Progenitor cell of endocrine pancreas (in vitro differentiated cells): ENCODE results near the gene PDE1A. TPM values are rescaled to one million over a fixed set of nuclear protein-coding genes. Genes with fewer than 3 reads are reported as not detected.

ENCODE experiments used
- DNase-seq: peaks from one replicate; pipeline ENCODE4 v3.0.0; 2021; ENCODE audit warnings: low spot score; ENCODE audit not compliant: unreplicated experiment
- H3K27ac Mint-ChIP-seq: 2 replicates; pipeline ENCODE4 v1.8.0; 2021; ENCODE audit warnings: mild to moderate bottlenecking, moderate library complexity, mixed read lengths
- H3K27me3 Mint-ChIP-seq: 2 replicates; pipeline ENCODE4 v1.8.0; 2021; ENCODE audit warnings: mixed read lengths
- H3K36me3 Mint-ChIP-seq: 2 replicates; pipeline ENCODE4 v1.8.0; 2022; ENCODE audit warnings: mixed read lengths; ENCODE audit not compliant: insufficient read depth
- H3K4me1 Mint-ChIP-seq: 2 replicates; pipeline ENCODE4 v1.8.0; 2021; ENCODE audit warnings: low read depth, mixed read lengths
- H3K4me3 Mint-ChIP-seq: 2 replicates; pipeline ENCODE4 v1.8.0; 2021; ENCODE audit warnings: low read depth, mild to moderate bottlenecking, moderate library complexity, mixed read lengths
- H3K9me3 Mint-ChIP-seq: 2 replicates; pipeline ENCODE4 v1.8.0; 2021; ENCODE audit warnings: low read depth, mixed read lengths
- total RNA-seq: library from RNA; stranded (reverse); gene quantifications from 2 replicates; pipeline ENCODE4 v1.2.1, GENCODE V29; 2021
- TF ChIP-seq, protein P1 (sequence below): fragments of 200-600 bp; sonication (generic); IDR thresholded peaks from one replicate; pipeline ENCODE4 v1.5.0; 2021; ENCODE audit warnings: antibody characterized with exemption, mild to moderate bottlenecking; ENCODE audit not compliant: unreplicated experiment

PDE1A gene
- total RNA-seq, 1 donor from 2014 or later = 2.9 TPM

DNA sequence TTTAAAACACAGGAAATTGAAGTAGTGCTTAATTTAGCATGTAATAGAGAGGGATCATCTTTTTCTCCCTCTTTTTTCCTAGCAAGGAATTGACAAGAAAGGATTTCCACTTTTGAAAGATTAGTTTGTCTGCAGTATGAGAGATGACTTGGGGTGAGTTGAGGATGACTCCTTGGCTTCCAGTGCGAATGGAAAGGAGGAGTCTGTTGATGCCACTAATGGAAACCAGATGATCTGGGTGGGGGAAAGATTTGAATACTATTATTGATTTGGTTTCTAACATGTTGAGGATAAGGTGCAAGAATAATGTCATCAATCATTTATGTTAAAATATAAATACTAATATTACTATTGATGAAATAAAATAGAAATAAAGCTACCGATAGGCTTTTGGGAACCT, 235.8 kb downstream of the PDE1A start:
- no peak for DNase-seq
- Mint-ChIP-seq H3K27ac (no peak overlapping the region), H3K36me3 (no peaks in the 10 kb centered on the region), H3K4me1 (peaks cover 1% of the 10 kb centered on the region), H3K4me3 (no peak overlapping the region), H3K27me3 (no peaks in the 10 kb centered on the region), H3K9me3 (no peaks in the 10 kb centered on the region)
- TF ChIP-seq, protein P1, sequence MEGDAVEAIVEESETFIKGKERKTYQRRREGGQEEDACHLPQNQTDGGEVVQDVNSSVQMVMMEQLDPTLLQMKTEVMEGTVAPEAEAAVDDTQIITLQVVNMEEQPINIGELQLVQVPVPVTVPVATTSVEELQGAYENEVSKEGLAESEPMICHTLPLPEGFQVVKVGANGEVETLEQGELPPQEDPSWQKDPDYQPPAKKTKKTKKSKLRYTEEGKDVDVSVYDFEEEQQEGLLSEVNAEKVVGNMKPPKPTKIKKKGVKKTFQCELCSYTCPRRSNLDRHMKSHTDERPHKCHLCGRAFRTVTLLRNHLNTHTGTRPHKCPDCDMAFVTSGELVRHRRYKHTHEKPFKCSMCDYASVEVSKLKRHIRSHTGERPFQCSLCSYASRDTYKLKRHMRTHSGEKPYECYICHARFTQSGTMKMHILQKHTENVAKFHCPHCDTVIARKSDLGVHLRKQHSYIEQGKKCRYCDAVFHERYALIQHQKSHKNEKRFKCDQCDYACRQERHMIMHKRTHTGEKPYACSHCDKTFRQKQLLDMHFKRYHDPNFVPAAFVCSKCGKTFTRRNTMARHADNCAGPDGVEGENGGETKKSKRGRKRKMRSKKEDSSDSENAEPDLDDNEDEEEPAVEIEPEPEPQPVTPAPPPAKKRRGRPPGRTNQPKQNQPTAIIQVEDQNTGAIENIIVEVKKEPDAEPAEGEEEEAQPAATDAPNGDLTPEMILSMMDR = no peak

DNA sequence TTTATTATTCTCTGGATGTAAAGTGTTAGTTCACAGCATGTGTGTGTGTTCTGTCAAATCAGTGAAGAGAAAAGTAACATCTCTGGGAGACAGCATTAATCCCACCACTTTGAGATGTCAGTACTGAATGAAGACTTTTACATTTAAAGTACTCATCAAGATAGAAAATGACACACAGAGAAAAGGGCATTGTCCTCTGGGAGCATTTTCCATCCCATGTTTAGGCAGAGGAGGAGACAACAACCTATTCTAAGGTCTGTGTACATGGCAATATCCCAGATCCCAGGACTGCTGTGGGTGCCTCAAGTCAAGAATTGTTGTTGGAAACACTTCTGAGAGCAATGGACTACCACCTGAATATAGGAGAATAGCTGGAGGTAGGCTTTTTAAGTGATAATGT, 239.7 kb downstream of the PDE1A start:
- Mint-ChIP-seq H3K4me1 (no peaks in the 10 kb centered on the region), H3K27me3 (no peaks in the 10 kb centered on the region), H3K27ac (no peak overlapping the region), H3K4me3 (no peak overlapping the region), H3K36me3 (peaks cover 2% of the 10 kb centered on the region), H3K9me3 (peaks cover 3% of the 10 kb centered on the region)
- TF ChIP-seq, protein P1 = no peak
- no peak for DNase-seq

GRCh38 chr2:182186132-182186735, 240.6 kb downstream of the PDE1A start:
- no peaks in the 10 kb centered on the region for H3K4me1 Mint-ChIP-seq
- DNase-seq = no peak
- peaks cover 3% of the 10 kb centered on the region for H3K9me3 Mint-ChIP-seq
- H3K27me3 Mint-ChIP-seq = no peaks in the 10 kb centered on the region
- peaks cover 2% of the 10 kb centered on the region for H3K36me3 Mint-ChIP-seq
- TF ChIP-seq, protein P1 = peak; percentile 86
- H3K27ac Mint-ChIP-seq = no peak overlapping the region
- H3K4me3 Mint-ChIP-seq = no peak overlapping the region

DNA sequence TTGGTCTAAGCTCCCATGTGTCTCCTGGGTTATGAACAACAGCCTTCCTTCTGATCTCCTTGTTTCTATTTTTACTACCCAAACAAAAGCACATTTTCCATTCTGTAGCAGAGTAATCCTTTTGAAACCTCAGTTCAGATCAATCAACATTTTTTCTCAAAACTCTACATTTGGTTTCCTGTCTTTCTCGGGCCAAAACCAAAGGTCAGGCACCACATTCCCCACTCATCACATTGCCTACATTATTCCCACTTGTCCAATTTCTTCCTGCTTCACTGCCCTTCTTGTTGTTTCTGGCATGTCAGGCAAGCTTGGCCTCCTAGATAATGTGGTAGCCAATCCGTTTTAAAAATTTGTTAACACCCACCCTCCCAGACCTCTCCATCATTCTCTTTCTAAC, 244.4 kb downstream of the PDE1A start:
- Mint-ChIP-seq H3K4me1 (peaks cover 1% of the 10 kb centered on the region), H3K36me3 (peaks cover 2% of the 10 kb centered on the region), H3K27ac (no peak overlapping the region), H3K27me3 (no peaks in the 10 kb centered on the region), H3K4me3 (no peak overlapping the region), H3K9me3 (peaks cover 3% of the 10 kb centered on the region)
- TF ChIP-seq, protein P1 = no peak
- no peak for DNase-seq

DNA sequence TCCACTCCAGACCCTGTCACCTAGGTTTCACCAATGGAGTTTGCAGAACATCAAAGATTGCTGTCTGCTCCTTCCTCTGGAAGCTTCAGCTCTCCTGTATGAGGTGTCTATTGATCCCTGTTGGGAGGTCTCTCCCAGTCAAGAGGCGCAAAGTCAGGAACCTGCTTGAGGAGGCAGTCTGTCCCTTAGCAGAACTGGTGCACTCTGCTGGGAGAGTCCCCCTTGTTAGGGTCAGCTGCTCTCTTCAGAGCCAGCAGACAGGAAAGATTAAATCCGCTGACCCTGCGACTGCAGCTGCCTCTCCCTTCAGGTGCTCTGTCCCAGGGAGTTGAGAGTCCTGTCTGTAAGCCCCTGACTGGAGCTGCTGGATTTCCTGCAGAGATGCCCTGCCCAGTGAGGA, 245.5 kb downstream of the PDE1A start:
- DNase-seq = no peak
- Mint-ChIP-seq H3K27me3 (no peaks in the 10 kb centered on the region), H3K36me3 (peaks cover 2% of the 10 kb centered on the region), H3K27ac (no peak overlapping the region), H3K4me3 (no peak overlapping the region), H3K4me1 (peaks cover 1% of the 10 kb centered on the region), H3K9me3 (peaks cover 3% of the 10 kb centered on the region)
- TF ChIP-seq, protein P1 = no peak
